GM19239 (cell line): ENCODE measurements around the gene SNAP47.

Experiments
- DNase-seq: peaks from one replicate; pipeline ENCODE4 v3.0.0; 2011; ENCODE audit warnings: low spot score; ENCODE audit not compliant: insufficient read length
- FAIRE-seq: peaks from 2 replicates; lab custom pipeline; 2011; peaks lifted over from hg19 to GRCh38; lab: Jason Lieb, UNC

The SNAP47 gene

DNA sequence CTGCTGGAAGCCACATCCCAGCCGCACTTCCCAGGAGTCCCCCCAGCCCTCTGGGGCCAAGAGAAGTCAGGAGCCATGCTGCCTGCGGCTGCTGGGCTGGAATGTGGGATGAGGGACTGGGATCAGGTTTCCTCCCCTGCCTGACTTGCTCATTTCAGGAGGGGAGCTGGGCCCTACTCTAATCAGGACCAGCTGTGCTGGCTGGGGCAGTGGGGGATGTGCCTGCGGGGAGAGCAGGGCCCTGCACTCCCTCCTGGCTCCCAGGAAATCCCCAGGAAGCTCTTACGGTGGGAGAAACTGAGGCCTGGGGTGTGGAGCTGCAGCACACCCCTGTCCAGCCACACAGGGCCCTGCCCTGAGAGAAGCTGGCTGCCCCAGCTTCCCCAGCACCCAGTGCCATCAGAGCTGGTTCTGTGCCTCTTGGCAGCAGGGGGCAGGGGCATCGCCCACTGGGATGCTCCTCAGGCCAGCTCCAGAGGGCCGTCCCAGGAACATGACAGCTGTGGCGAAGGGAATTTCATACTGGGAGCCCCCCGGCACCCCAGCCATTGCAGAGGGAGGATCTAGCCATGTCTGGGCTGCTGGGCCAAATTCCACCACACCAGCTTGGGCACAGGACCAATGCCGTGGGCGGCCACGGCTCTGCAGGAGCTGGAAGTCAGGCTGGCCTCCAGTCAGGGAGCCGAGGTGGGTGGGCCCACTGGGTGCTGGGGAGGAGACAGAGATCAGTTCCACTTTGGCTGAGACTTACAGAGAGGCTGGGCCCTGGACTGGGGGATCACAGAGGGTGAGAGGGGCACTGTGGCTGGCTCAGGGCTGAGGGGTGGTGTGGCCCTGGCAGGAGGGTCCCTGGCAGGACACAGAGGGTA, 58.9 kb downstream of the SNAP47 start:
- FAIRE-seq (no peak), DNase-seq (no peak)

DNA sequence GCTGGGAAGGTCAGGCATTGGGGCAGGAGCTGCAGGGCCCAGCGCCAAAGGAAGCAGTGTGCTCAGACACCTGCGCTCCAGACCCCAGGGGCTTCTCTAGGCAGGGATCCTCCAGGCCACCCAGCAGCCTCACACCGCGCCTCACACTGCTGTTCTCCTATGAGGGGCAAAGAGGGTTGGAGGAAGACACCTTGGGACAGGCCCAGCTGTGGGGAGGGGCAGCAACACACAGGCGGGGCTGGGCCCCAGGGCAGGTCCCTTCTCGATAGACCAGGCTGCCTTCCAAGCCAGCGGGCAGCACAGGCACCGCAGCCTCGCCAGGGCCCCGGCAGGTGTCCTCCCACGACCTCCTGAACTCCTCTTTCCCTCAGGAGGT, 59.6 kb downstream of the SNAP47 start:
- FAIRE-seq (no peak), DNase-seq (no peak)

DNA sequence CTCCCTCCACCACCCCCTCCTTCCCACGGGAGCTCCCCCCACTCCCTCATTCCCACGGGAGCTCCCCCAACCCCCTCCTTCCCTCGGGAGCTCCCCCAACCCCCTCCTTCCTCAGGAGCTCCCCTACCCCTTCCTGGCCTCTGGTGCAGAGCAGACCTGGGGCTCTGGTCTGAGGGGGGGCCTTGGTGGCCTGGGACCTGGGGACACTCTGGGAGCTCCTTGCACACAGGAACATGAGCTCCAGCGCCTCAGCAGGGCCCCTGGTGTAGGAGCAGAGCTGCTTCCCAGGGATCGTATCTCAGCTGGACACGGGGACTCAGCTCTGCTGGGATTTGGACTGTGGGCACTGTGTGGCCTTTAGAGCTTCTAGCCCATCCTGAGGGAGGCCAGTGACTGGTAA, 60.5 kb downstream of the SNAP47 start:
- FAIRE-seq (no peak), DNase-seq (no peak)

DNA sequence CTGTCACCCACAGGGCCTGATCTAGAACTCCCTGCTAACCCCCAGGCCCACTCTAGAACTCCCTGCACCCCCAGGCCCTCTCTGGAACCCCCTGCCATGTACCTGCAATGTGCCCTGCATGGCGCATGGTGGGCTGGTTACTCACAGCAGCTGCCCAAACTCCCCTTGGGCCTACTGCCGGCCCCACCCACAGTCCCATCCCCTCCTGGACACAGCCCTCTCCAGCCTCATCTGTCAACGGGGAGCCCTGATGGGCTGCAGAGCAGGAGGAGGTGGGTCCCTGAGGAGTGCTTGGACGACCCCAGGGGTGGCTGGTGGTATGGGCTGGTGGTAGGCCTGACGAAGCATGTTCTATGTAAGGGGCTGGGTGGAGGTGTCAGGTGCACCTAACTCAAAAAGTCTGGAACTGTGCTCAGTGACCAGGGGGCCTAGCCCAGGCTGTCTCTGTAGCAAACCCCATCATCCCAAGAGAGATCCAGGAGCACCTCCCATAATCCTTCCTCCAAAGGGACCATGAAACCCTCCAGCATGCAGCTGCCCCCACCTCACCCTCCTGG, 61.2 kb downstream of the SNAP47 start:
- FAIRE-seq (no peak), DNase-seq (no peak)

DNA sequence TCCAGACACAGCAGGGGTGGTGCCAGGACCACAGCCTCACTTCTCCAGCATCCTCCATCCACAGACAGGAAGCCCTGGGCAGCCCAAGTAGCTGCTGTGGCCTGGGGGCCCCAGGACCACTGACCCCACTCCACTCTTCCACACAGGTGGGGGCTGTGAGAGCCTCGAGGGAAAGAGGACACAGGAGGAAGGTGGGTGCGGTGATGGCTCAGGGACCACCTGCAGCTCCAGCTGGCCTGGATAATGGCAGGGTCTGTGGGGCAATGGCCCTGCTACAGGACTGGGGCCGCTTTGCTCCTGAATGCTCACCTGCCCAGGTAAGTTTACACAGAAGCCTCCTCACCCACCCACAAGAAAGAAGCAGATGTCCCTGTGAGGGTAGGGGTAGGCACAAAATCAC, 61.9 kb downstream of the SNAP47 start:
- no peak for DNase-seq

DNA sequence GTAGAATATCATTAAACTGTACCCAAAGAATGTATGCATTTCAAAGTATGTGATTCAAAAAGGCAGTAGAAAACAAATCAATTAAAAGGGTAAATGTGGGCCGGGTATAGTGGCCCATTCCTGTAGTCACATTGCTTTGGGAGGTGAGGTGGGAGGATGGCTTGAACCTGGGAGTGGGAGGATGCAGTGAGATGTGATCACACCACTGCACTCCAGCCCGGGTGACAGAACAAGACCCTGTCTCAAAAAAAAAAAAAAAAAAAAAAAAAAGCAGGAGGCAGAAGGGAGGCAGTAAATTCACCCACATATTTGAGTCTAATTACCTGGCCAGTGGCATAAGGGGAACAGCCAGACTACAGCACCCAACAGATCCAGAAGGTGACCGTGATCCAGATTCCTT, 62.4 kb downstream of the SNAP47 start:
- FAIRE-seq (no peak), DNase-seq (no peak)

More for the DNA sequence above, 61.9 kb downstream of the SNAP47 start:
- no peak for FAIRE-seq

DNA sequence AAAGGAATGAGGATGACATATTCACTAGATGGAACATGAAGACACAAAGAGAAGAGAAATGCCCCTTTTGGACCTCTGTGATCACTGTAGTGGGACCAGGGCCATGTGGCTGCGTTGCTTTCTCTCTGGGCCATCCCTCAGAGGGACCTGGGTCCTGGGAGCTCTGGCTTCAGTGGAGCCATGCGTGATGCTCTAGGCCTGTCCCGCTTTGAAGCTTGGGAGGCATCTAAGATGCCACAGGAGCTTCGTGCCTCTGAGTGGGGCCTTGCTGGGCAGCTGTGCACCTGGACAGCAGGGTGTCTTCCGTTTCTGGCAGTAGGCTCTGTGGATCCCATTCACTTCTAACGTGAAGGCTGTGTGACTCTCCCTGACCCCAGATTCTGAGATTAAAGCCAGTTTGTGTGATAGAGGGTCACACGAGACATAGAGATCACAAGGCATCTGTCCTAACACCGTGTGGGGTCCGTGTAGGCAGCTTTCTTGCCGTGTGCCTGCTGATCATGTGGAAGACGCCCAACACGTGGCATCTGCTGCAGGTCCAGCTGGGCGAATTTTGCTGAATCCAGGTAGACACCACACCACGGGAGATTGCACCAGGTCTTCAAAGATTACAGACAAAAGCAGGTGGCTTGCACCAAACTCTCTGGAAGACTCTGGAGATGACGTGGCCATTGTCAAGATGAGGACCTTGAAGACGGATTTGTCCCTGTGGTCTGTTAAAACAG, 63.0 kb downstream of the SNAP47 start:
- no peak for FAIRE-seq

DNA sequence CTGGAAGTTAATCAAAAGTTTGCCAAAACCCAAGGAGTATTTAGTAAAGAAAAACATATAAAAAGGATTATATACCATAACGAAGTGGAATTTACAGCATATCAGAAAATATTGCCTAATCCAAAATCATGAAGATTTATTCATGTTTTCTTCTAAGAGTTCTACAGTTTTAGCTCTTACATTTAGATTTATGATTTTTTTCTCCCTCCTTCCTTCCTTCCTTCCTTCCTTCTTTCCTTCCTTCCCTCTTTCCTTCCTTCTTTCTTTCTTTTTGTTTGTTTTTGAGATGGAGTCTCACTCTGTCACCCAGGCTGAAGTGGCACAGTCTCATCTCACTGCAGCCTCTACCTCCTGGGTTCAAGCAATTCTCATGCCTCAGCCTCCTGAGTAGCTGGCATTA, 64.5 kb downstream of the SNAP47 start:
- DNase-seq: no peak
- no peak for FAIRE-seq

More for the DNA sequence above, 63.0 kb downstream of the SNAP47 start:
- DNase-seq: no peak

DNA sequence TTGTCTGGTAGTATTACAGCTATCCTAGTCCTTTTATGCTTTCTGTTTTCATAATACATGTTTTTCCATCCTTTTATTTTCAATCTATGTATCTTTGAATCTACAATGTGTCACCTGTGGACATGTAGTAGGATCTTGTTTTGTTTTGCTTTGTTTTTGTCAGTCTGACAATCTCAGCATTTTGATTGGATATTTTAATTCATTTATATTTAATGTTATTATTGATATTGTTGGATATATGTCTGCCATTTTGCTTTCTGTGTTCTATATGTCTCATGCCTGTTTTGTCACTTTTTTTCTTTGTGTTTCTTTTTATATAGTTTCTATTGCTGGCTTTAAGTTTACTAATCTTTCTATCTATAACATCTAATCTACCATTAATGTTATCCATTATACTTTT, 68.7 kb downstream of the SNAP47 start:
- no peak for FAIRE-seq
- DNase-seq: no peak

DNA sequence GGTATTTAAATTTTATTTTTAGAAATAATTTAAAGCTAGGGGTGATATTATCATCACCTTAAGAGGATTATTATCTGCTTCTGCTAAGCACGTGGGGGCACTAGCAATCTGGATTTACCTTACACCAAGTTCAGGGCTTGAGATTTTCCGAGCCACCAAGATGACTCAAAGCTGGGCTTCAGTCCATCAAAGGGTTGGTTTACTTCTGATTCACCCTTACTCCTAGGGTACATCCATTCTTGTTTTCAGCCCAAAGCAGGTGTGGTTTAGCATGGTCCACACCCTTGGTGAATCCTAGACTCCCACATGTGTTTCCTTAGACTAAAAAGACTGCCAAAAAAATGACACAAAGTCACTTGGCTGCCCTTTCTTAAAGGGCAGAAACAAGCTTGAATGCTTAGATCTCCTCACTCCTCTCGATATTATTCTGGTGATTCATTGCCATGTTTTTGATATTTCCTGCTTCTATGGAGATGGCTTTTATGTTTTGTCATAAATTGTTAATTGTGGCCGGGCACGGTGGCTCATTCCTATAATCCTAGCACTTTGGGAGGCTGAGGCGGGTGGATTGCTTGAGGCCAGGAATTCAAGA, 70.5 kb downstream of the SNAP47 start:
- FAIRE-seq (no peak), DNase-seq (no peak)

DNA sequence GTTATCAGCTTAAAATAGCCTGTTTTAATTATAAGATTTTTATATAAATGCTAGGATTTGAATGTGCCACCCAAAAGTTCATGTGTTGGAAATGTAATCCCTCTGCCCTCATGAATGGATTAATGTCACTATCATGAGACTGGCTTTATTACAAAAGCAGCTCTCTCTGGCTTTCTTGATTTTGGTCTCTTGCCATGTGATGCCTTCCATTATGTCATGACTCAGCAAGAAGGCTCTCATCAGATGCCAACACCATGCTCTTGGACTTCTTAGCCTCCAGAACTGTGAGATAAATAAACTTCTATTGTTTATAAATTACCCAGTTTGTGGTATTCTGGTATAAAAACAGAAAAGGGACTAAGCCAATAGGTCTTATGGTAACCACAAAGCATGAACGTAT, 73.3 kb downstream of the SNAP47 start:
- DNase-seq (no peak), FAIRE-seq (no peak)

DNA sequence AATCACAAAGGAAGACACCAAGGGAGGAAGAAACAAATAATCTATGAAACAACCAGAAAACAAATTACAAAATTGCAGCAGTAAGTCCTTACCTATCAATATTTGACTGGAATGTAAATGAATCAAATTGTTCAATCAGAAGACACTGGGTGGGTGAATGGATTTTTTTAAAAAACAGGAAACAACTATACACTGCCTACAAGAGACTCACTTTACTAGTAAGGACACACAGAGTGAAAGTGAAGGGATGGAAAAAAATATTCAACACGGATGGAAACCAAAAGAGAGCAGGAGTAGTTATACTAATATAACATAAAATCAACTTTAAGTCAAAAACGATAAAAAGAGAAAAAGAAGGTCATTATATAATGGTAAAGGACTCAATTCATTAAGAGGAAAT, 73.8 kb downstream of the SNAP47 start:
- no peak for DNase-seq
- no peak for FAIRE-seq

DNA sequence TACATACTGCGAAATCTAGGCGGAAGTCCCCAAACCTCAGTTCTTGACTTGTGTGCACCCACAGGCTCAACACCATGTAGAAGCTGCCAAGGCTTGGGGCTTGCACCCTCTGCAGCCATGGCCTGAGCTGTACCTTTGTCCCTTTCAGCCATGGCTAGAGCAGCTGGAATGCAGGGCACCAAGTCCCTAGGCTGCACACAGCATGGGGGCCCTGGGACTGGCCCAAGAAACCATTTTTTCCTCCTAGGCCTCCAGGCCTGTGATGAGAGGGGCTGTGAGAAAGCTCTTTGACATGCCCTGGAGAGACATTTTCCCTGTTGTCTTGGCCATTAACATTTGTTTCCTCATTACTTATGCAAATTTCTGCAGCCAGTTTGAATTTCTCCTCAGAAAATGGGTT, 78.7 kb downstream of the SNAP47 start:
- FAIRE-seq (no peak), DNase-seq (no peak)

DNA sequence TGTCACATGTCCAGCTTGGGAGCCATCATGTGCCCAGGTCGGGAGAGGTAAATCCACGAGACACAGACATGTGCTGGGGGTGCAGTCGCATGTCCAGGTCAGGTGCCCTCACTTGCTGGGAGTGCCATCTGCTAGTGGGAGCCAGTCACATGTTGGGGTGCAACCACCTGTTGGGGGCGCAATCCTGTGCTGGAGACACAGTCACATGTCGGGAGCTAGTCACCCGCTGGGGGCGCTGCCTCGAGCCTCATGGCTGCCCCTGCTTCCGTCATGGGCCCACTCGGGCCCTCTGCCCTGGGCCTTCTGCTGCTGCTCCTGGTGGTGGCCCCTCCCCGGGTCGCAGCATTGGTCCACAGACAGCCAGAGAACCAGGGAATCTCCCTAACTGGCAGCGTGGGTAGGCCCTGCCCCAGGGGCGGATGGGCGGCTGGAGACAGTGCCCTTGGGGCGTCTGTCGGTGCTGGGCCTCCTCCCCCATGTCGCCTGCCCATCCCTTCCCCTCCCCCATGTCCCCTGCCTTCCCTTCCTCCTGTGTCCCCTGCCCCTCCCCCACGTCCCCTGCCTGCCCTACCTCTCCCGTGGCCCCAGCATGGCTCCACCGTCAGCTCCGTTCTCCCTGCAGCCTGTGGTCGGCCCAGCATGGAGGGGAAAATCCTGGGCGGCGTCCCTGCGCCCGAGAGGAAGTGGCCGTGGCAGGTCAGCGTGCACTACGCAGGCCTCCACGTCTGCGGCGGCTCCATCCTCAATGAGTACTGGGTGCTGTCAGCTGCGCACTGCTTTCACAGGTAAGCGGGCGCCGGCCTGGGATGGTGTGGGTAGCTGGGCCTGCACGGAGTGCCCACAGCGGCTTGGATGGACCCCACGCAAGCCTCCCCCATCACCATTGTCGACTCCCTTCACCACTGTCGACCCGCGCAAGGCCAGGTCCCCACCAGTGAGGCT, 80.5 kb downstream of the SNAP47 start, which contains the start of gene PRSS38:
Gene PRSS38 (plus strand): TSS at position 208 of the 942 bp plus-strand sequence. CDS start 42 bp downstream, at position 250.
- DNase-seq (no peak), FAIRE-seq (no peak)

DNA sequence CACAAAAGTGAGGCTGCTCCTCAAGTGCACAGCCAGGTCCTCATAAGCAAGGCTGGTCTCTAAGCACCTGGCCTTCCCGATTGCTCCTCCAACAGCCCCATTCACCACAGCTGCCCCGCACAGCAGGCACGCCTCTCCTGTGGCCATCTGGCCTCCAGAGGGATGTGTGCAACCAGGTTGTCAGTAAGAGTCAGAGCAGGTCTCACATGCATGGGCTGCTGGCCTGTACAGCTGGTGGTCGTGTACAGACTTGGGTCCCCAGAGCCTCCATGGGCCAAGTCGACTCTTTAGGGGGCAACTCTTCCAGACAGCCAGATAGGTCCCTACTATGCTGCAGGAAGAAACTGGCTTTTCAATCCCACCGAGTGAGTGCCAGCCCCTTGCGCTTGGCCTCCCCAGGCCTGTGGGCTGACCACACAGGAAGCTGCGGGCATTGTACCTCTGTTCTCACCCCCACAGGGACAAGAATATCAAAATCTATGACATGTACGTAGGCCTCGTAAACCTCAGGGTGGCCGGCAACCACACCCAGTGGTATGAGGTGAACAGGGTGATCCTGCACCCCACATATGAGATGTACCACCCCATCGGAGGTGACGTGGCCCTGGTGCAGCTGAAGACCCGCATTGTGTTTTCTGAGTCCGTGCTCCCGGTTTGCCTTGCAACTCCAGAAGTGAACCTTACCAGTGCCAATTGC, 81.7 kb downstream of the SNAP47 start:
- FAIRE-seq (no peak), DNase-seq (no peak)

DNA sequence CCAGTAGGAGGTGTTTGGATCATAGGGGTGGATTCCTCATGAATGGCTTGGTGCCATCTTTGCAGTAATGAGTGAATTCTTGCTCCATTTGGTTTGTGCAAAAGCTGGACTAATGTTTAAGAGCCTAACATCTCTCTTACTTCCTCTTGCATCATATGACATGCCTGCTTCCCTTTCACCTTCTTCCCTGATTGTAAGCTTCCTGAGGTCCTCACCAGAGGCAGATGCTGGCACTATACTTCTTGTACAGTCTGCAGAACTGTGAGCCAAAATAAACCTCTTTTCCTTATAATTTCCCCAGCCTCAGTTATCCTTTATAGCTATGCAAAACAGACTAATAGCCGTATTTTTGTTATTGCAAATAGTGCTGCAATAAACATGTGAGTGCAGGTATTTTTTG, 88.3 kb downstream of the SNAP47 start:
- FAIRE-seq (no peak), DNase-seq (no peak)

DNA sequence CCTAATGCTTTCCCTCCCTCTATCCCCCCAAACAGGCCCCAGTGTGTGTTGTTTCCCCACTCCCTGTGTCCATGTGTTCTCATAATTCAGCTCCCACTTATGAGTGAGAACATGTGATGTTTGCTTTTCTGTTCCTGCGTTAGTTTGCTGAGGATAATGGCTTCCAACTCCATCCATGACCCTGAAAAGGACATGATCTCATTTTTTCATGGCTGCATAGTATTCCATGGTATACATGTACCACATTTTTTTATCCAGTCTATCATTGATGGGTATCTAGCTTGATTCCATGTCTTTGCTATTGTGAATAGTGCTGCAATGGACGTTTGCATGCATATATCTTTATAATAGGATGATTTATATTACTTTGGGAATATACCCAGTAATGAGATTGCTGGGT, 89.0 kb downstream of the SNAP47 start:
- DNase-seq: no peak
- no peak for FAIRE-seq

DNA sequence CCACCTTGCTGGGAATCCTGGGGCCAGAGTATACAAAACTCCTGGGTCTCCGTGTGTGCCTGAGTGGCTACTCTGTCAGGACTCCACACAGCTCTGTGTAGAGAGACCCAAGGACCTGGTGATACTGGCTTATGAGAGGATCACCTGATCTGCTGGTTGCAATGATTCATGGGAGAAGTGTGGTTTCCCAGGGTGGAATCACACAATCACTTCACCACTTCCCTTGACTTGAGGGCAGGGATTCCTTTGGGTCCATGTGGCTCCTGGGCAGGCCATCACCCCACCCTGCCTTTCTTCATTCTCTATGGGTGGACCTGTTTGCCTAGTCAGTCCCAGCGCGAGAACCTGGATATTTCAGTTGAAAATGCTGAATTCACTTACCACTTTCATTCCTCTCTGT, 93.6 kb downstream of the SNAP47 start:
- FAIRE-seq (no peak), DNase-seq (no peak)
